Neural cell (in vitro differentiated cells): ENCODE measurements around the gene HOXA4. TPM values are rescaled to one million over a fixed set of nuclear protein-coding genes. Genes with fewer than 3 reads are reported as not detected.

Source experiments
- H2AFZ ChIP-seq: fragments of 200-600, 300-800 bp; sonication (generic), shearing (Covaris generic); 2 replicates; pipeline ENCODE4 v1.6.0; 2014; ENCODE audit warnings: low read depth, mild to moderate bottlenecking, antibody characterized with exemption, low read length, moderate library complexity
- H3F3A ChIP-seq: fragments of 200-600 bp; shearing (Covaris generic); 2 replicates; pipeline ENCODE4 v1.6.1; 2016; ENCODE audit warnings: mild to moderate bottlenecking, moderate library complexity, mixed read lengths, antibody characterized with exemption, low read length; ENCODE audit not compliant: insufficient read depth, poor library complexity, severe bottlenecking
- H3K27ac ChIP-seq: fragments of 200-600, 300-800 bp; sonication (generic), shearing (Covaris generic); 2 replicates; pipeline ENCODE4 v1.5.1; 2014; ENCODE audit warnings: mild to moderate bottlenecking, low read length, moderate library complexity
- H3K27me3 ChIP-seq: fragments of 300-800, 200-600 bp; sonication (generic), shearing (Covaris generic); 2 replicates; pipeline ENCODE4 v1.6.0; 2014; ENCODE audit warnings: mild to moderate bottlenecking, low read depth, low read length, moderate library complexity; ENCODE audit not compliant: insufficient read depth
- H3K36me3 ChIP-seq: fragments of 300-800, 200-600 bp; sonication (generic), shearing (Covaris generic); 2 replicates; pipeline ENCODE4 v1.5.1; 2014; ENCODE audit warnings: mild to moderate bottlenecking, antibody characterized with exemption, low read length, moderate library complexity; ENCODE audit not compliant: insufficient read depth
- H3K4me2 ChIP-seq: fragments of 300-800, 200-600 bp; sonication (generic), shearing (Covaris generic); 2 replicates; pipeline ENCODE4 v1.6.0; 2014; ENCODE audit warnings: mild to moderate bottlenecking, low read length
- H3K4me3 ChIP-seq: fragments of 300-800, 200-600 bp; sonication (generic), shearing (Covaris generic); 2 replicates; pipeline ENCODE4 v1.5.1; 2014; ENCODE audit warnings: mild to moderate bottlenecking, low read length, moderate library complexity
- H3K79me2 ChIP-seq: fragments of 200-600 bp; shearing (Covaris generic); replicated peaks from 2 replicates; pipeline ENCODE4 v1.6.0; 2014; ENCODE audit warnings: mild to moderate bottlenecking, low read length, moderate library complexity; ENCODE audit not compliant: insufficient read depth
- H3K9ac ChIP-seq: fragments of 300-800, 200-600 bp; sonication (generic), shearing (Covaris generic); 2 replicates; pipeline ENCODE4 v1.6.1; 2016; ENCODE audit warnings: mild to moderate bottlenecking, low read length, mixed read lengths
- H3K9me2 ChIP-seq: fragments of 200-600 bp; shearing (Covaris generic); 2 replicates; pipeline ENCODE4 v1.6.1; 2016; ENCODE audit warnings: mild to moderate bottlenecking, low read length, mixed read lengths; ENCODE audit not compliant: insufficient read depth
- H3K9me3 ChIP-seq: fragments of 200-600, 300-800 bp; sonication (generic), shearing (Covaris generic); 2 replicates; pipeline ENCODE4 v1.6.1; 2016; ENCODE audit warnings: mild to moderate bottlenecking, mixed run types, low read length, moderate library complexity, mixed read lengths
- H4K20me1 ChIP-seq: fragments of 200-600 bp; shearing (Covaris generic); 2 replicates; pipeline ENCODE4 v1.6.1; 2016; ENCODE audit warnings: mild to moderate bottlenecking, mixed run types; ENCODE audit not compliant: insufficient read depth
- EP300 ChIP-seq: fragments of 450-650 bp; conservative IDR thresholded peaks from 2 replicates; pipeline ENCODE4 v1.6.1; 2014; ENCODE audit warnings: antibody characterized with exemption, mild to moderate bottlenecking, moderate library complexity; ENCODE audit not compliant: poor library complexity, severe bottlenecking
- EZH2 ChIP-seq: fragments of 200-600, 300-800 bp; shearing (Covaris generic), sonication (generic); IDR thresholded peaks from 2 replicates; pipeline ENCODE4 v1.6.1; 2014; ENCODE audit warnings: antibody characterized with exemption, low read length, borderline replicate concordance, mild to moderate bottlenecking; ENCODE audit not compliant: insufficient read depth, poor library complexity, severe bottlenecking
- MXI1 ChIP-seq: fragments of 450-650 bp; conservative IDR thresholded peaks from 2 replicates; pipeline ENCODE4 v1.6.1; 2014; ENCODE audit warnings: antibody characterized with exemption, mild to moderate bottlenecking; ENCODE audit not compliant: poor library complexity, severe bottlenecking
- POLR2AphosphoS5 ChIP-seq: IDR thresholded peaks from 2 replicates; pipeline ENCODE4 v1.6.1; 2012
- RAD21 ChIP-seq: fragments of 450-650 bp; conservative IDR thresholded peaks from 2 replicates; pipeline ENCODE4 v1.6.1; 2014; ENCODE audit warnings: antibody characterized with exemption, mild to moderate bottlenecking, moderate library complexity
- SMC3 ChIP-seq: fragments of 450-650 bp; conservative IDR thresholded peaks from 2 replicates; pipeline ENCODE4 v1.6.1; 2014; ENCODE audit warnings: antibody characterized with exemption, mild to moderate bottlenecking, moderate library complexity; ENCODE audit not compliant: poor library complexity
- TAF1 ChIP-seq: IDR thresholded peaks from 2 replicates; pipeline ENCODE4 v1.6.1; 2012; ENCODE audit warnings: low read depth
- polyA plus RNA-seq: library from polyadenylated mRNA; depleted of rRNA; stranded (reverse); fragments of >200 nt; gene quantifications from 2 replicates; pipeline ENCODE4 v1.2.3, GENCODE V29; 2014
- TF ChIP-seq, protein P1 (sequence below): fragments of 450-650 bp; IDR thresholded peaks from 2 replicates; pipeline ENCODE4 v1.5.1; 2014; ENCODE audit warnings: antibody characterized with exemption, mild to moderate bottlenecking, moderate library complexity; ENCODE audit not compliant: poor library complexity, severe bottlenecking
- TF ChIP-seq, protein P2 (sequence below): IDR thresholded peaks from 2 replicates; pipeline ENCODE4 v1.6.1; 2012; ENCODE audit warnings: borderline replicate concordance

Gene HOXA4
- polyA plus RNA-seq, 1 donor from 2014 or later = not detected

DNA sequence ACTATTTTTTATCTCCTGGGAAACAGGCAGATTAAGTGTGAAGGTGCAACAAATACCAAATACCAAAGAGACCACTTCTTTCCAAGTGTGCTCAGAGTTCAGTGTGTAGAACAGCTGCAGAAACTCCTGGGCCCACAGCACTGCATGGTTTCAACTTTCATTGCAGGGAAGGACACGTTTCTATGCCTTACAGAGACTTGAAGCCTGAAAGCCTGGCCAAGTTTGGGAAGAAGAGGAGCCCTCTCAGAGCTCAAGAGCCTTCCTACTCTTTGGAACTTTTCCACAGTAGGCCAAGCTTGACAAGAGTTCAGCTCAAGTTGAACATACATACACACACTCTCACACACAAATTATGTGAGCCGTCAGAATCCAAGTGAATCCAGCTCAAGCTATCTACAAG is 2.5 kb downstream of the HOXA4 start:
- Histone ChIP-seq H3K4me2 (no peak overlapping the region), H3K36me3 (no peaks in the 10 kb centered on the region), H3K4me3 (no peak overlapping the region), H3K79me2 (no peaks in the 10 kb centered on the region), H3K9ac (no peak overlapping the region), H3K27me3 (peaks cover 98% of the 10 kb centered on the region), H2AFZ (no peak overlapping the region), H4K20me1 (no peaks in the 10 kb centered on the region), H3K27ac (no peak overlapping the region), H3F3A (no peaks in the 10 kb centered on the region), H3K9me2 (no peaks in the 10 kb centered on the region), H3K9me3 (peaks cover 20% of the 10 kb centered on the region)
- no peak for TF ChIP-seq MXI1

DNA sequence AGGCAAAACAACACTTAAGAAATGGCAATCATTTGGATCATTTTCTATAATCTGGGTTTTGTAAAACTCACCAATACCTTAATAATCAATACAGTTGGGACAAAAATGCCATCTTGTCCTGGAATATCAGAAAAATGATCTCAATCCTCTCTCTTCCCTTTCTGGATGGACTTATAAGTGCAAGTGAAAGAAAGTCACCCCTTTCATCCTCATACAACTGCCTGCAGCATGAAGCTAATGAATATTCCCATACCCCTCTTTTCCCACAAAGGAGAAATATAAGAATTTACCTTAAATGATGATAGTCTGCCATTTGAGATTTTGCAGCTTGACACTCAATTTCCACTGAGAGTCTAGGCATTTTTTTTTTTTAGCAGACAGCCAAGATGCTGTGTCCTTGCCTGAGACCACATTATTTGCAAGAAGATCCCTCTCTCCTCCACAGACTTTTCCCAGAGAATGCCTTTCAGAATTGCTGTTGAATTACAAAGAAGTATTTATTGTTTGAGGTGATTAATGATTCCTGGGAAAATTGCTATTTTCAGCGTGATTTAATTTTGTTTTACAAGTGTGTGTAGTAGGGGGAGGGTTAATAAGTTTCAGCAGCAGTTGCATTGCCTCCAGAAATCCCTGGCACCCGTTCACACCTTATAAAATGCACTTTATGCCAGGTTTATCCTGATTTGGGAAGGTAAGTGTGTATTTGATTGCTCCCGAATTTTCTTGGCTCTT is 3.8 kb downstream of the HOXA4 start:
- Histone ChIP-seq H2AFZ (no peak overlapping the region), H3K4me2 (no peak overlapping the region), H3K4me3 (no peak overlapping the region), H3K27me3 (peaks cover 98% of the 10 kb centered on the region), H3K9me3 (peaks cover 18% of the 10 kb centered on the region), H4K20me1 (no peaks in the 10 kb centered on the region), H3K79me2 (no peaks in the 10 kb centered on the region), H3K27ac (no peak overlapping the region), H3K9me2 (no peaks in the 10 kb centered on the region), H3K36me3 (no peaks in the 10 kb centered on the region), H3F3A (no peaks in the 10 kb centered on the region), H3K9ac (no peak overlapping the region)
- TF ChIP-seq RAD21 (no peak), POLR2AphosphoS5 (no peak), SMC3 (no peak), MXI1 (no peak), EP300 (no peak), TAF1 (no peak), EZH2 (no peak)
- TF ChIP-seq, protein P1, sequence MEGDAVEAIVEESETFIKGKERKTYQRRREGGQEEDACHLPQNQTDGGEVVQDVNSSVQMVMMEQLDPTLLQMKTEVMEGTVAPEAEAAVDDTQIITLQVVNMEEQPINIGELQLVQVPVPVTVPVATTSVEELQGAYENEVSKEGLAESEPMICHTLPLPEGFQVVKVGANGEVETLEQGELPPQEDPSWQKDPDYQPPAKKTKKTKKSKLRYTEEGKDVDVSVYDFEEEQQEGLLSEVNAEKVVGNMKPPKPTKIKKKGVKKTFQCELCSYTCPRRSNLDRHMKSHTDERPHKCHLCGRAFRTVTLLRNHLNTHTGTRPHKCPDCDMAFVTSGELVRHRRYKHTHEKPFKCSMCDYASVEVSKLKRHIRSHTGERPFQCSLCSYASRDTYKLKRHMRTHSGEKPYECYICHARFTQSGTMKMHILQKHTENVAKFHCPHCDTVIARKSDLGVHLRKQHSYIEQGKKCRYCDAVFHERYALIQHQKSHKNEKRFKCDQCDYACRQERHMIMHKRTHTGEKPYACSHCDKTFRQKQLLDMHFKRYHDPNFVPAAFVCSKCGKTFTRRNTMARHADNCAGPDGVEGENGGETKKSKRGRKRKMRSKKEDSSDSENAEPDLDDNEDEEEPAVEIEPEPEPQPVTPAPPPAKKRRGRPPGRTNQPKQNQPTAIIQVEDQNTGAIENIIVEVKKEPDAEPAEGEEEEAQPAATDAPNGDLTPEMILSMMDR = no peak
- TF ChIP-seq, protein P2, sequence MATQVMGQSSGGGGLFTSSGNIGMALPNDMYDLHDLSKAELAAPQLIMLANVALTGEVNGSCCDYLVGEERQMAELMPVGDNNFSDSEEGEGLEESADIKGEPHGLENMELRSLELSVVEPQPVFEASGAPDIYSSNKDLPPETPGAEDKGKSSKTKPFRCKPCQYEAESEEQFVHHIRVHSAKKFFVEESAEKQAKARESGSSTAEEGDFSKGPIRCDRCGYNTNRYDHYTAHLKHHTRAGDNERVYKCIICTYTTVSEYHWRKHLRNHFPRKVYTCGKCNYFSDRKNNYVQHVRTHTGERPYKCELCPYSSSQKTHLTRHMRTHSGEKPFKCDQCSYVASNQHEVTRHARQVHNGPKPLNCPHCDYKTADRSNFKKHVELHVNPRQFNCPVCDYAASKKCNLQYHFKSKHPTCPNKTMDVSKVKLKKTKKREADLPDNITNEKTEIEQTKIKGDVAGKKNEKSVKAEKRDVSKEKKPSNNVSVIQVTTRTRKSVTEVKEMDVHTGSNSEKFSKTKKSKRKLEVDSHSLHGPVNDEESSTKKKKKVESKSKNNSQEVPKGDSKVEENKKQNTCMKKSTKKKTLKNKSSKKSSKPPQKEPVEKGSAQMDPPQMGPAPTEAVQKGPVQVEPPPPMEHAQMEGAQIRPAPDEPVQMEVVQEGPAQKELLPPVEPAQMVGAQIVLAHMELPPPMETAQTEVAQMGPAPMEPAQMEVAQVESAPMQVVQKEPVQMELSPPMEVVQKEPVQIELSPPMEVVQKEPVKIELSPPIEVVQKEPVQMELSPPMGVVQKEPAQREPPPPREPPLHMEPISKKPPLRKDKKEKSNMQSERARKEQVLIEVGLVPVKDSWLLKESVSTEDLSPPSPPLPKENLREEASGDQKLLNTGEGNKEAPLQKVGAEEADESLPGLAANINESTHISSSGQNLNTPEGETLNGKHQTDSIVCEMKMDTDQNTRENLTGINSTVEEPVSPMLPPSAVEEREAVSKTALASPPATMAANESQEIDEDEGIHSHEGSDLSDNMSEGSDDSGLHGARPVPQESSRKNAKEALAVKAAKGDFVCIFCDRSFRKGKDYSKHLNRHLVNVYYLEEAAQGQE = no peak
